Measurements from ENCODE around the gene EEF2KMT.

Gene EEF2KMT

GRCh38 chr16:5040451-5040850, 57.1 kb downstream of the EEF2KMT start:
- DNase-seq: no peak

- no peak for DNase-seq
Observed at GRCh38 chr16:5036228-5037156, 61.1 kb downstream of the EEF2KMT start.

- no peak for DNase-seq
Observed at GRCh38 chr16:5035909-5036227, 61.7 kb downstream of the EEF2KMT start.

Measured in right forelimb (tissue), 1 donor.